Activated naive CD4-positive, alpha-beta T cell treated with Interleukin-2 at 50 U/mL for 16 hours (primary cell): Measurements from ENCODE around the gene RPL10L.

ENCODE experiments used
- DNase-seq: peaks from one replicate; pipeline ENCODE4 v3.0.0-alpha.2; 2020

The RPL10L gene

DNA sequence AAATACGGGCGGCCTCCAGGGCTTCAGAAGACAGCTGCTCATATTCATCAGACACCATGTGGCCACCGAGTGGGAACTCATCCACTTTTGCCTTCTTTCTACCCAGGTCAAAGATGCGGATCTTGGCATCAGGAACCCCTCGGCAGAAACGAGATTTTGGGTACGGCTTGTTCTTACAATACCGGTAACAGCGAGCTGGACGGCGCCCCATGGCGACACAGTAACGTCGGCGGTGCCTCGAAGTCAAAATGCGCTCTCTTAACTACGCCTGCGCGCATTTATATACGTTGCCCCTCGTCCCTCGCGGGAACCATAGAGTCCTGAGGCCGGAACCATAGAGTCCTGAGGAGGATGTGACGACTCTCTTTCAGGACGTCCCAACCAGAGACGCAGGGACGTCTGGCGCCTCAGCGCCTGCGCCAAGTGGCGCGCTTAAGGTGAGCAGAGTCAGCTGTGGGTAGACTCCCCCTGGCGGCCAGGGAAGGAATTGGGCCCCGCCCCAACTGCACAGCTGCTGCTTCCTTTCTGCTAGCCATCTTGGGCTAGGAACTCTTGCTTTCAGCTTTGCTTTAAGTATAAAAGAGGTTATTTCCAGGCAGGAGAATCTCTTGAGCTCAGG, at the start of gene RPL10L:
RPL10L (minus strand) TSS at position 256 of the 619 bp plus-strand sequence; CDS start at position 211, 45 bp downstream.
- DNase-seq: no peak

DNA sequence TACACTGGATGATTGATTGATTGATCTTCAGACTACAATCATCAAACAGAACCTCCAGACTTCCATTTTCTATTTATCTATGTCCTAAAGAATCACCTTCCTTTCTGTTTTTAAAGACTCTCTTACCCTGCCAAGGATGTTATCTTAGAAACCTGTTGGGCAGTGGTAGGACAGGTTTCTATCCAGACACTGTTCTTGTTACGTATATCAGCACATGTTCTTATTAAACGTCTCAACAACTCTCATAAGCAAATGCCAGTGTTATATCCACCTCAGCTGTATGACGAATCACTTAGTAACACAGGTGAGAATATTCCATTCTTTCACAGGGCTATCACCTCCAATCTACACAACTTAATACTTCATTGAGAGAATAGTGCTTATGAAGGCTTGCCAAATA, 40.2 kb upstream of the RPL10L start:
- no peak for DNase-seq

DNA sequence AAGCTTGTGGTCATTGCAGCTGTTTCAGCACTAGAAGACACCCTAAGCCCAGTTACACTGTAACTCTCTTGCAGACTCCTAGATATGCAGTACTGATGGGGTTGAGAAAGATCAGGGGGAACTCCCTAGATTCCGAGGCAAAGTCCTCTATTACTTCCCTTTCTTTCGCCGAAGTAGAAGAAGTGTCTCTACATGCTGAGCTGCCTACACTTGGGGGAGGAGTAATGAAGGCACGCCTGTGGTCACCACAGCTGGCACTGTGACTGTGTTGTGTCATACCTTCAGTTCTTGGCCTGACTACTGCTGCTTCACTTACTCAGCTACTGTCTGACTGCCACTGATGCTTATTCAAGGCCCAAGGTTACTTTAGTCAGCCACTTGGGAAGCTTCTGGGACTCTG, 35.1 kb upstream of the RPL10L start:
- no peak for DNase-seq

DNA sequence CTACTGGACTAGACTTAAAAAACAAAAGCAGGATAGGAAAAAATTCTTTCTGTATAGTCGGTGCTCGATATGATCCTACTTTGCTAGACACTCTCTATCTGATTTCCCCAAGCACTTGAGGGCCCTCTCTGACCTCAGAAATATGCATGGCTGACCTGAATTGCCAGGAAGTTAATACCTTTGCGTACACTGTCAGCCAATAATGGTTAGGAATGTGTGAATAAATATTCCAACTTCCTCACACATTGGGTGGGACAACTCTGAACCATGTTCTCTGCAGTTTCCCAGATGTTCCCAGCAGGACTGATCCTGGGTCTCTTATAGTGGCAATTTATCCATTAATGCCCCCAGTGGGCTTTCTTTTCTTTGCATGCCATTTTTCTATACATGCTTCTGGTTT, 20.5 kb upstream of the RPL10L start:
- DNase-seq: no peak

DNA sequence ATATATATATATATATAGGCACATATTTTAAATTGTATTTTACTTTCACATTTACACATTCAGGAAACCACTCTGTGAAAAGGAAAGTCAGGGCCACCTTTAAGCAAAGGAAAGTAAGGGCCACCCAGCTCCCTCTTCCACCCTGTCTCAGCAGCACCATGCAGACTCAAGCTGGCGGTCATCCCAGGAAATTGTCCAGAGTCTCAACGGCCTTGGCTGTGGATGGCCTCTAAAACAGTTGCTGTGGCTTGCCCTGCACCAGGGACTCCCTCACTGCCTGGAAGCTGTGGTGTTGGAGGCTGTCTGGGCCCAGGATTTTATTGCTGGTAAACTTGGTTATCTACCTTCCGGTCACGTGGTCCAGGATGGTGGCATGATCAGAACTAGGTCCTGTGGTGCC, 11.8 kb upstream of the RPL10L start:
- DNase-seq: no peak

DNA sequence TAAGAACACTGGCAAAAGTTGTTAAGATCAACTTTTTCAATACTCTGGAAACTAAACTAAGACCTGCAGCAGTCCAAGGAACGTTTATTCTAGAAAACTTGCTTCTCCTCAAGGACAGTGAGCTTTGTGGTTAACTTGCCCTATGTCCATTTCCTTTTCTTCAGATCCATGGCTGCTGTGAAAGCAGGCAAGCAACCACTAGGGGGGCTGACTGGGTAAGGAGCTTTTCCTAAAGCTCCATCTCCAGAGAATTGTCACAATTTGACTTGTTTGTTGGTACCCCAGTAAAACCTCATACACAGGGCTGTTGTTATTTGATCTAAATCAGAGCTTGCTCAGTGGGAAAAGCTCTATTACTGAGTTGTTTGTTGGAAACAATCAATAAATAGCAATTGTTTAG, 10.1 kb upstream of the RPL10L start:
- no peak for DNase-seq

DNA sequence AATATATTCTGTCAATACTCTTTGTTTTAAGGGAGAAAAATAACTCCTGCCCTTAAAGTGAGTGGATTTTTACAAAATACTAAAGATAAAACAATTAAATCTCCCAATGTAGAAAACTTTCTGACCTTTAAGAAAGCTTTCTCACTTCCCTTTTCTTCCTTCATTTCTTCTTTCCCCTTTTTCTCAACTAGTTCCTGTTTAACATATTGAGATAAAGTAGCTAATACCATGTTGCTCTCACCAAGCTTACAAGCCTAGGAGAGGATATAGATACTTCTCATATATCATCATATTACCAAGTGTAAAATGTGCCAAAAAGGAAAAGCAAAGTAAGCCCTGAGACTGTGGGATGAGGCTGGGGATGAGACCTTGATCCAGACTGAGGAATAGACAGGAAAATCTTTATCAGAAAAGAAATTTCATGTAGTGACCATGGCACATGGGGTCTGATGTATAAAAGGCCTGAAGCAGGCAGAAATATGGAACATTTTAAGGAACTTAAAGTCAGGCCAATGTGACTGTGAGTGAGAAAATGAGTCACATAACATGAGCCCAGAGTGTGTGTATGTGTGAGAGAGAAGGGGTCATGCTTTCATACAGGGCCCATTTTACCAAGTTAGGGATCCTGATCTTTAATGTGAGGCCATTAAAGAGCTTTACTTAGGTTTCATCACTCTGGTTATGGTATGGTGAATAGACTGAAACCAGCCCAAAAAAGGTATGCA, 1.6 kb upstream of the RPL10L start:
- DNase-seq: no peak

DNA sequence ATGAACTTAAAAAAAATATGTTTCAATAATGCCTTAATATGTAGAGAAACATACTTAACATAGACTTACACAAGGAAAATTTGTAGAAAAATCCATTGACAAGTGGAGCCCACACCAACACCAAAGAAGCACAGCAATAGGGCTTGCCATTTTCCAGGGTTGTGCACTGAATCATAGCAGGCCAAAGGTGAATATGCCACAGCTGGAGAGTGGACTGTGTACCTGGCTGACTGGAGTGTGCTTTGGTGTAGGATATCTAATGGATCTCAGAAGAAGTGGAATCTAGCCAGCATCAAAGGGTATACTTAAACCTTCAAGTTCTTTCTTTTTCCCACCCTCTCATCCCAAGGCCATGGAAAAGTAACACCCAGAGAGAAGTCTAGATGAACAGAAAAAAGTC, 4.8 kb downstream of the RPL10L start:
- DNase-seq: no peak

DNA sequence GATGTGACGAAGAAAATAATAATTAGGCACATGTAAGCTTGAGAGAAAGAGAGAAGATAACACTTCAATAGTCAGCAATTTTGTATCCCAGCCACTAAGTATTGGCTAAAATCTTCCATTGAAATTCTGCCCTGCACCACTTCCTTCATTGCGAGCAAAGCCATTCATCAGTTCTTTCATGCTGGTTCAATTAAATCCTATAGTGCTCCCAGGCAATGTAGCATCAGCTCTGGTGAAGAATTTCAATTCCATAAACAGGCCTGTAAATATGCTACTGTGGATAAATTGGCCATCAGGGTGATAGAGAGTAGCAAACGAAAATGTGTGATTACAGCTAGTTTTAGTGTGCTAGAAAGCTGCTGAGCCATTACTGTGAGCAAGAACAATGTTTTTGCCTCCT, 24.7 kb downstream of the RPL10L start:
- DNase-seq: no peak
